GM18511 (cell line): ENCODE results near the gene STIP1.

Experiments
- ATAC-seq: cut with Tn5 transposase; IDR thresholded peaks from one replicate; pipeline ENCODE4 v1.9.1; 2021; ENCODE audit warnings: mild to moderate bottlenecking, moderate library complexity; ENCODE audit not compliant: unreplicated experiment

The STIP1 gene

DNA sequence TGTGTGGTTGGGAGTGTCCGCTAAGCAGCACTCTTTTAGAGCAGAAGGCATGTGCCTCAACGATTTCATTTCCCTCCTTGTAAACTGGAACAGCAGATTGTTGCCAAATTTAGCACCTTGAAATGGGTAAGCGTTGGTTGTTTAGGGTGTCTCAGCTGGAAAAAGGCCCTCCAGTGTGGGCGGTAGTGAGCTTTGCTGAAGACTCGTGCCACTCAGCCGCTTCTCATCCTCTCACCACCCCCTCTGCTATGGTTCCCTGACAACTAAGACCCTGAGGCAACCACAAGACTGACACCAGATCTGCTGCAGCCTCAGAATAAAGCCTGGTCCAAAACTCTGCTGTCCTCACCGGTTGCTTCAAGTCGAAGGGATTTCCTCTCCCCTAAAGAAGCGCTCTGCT, 10.7 kb downstream of the STIP1 start:
- ATAC-seq: no peak

- no peak for ATAC-seq
Observed at GRCh38 chr11:64198511-64198910, 12.5 kb downstream of the STIP1 start.

DNA sequence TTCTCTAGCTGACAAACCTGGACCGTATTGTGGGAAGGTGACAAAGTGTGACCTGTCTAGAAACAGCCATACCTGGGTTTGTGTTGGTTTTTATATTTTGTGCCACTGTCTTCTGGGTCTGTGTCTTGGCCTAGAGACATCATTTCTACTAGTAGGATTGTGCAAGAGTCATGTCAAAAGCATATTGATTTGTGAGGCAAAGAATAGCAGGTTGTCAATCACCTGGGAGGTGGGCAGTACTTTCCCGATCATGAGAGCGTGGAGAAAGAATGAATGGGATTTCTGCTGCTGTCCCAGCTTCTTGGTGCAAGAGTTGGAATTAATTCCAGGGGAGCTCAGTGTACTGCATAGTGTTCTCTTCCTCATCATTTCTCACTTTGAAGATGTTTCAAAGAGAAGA, 15.6 kb downstream of the STIP1 start:
- no peak for ATAC-seq

- ATAC-seq: no peak
Observed at GRCh38 chr11:64202992-64203391, 17.0 kb downstream of the STIP1 start.

- ATAC-seq: no peak
Observed at GRCh38 chr11:64203421-64204079, 17.6 kb downstream of the STIP1 start.

- ATAC-seq: no peak
Observed at GRCh38 chr11:64204080-64204440, 18.1 kb downstream of the STIP1 start.

- no peak for ATAC-seq
Observed at GRCh38 chr11:64204464-64204989, 18.6 kb downstream of the STIP1 start.

DNA sequence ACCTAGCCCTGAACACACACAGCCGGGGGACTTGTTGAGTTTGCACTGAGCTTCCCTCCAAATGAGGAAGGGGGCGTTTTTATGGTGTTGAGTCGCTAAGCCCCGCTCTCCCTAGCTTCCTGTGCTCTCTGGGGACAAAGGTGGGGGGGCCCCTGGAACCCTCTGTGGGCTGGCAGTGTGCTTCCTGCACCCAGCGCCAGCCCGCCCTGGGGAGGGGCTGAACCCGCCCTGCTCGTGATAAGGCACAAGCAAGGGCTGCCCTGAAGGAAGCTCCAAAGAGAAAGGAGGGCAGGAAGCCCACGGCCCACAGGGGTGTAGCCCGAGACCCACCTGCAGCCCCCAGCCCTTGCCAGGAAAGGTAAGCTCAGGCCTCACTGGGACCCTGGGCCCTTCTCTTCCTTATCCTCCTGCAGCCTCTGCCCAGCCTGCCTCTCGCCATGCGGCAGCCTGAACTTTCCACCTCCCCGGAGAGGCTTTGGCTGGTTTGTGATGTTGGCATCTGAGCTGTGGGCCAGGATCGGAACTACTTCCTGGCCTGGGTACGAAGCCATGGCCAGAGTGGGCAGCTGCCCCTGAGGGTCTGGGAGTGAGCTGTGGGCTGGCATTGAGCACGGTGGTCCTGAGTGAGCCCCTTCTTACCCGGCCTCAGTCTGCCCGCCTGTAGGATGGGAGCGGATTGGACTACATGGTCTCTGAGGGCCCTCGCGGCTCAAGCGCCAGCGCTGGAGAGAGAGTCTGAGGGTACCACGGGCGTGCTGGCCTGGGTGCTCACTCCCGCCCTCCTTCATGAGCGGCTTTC, 20.7 kb downstream of the STIP1 start, which contains the start of gene FERMT3:
TSS of gene FERMT3 (plus strand) at position 265 of the 799 bp plus-strand sequence. CDS start 644 bp downstream, outside the sequence.
- peak; percentile 57 for ATAC-seq

DNA sequence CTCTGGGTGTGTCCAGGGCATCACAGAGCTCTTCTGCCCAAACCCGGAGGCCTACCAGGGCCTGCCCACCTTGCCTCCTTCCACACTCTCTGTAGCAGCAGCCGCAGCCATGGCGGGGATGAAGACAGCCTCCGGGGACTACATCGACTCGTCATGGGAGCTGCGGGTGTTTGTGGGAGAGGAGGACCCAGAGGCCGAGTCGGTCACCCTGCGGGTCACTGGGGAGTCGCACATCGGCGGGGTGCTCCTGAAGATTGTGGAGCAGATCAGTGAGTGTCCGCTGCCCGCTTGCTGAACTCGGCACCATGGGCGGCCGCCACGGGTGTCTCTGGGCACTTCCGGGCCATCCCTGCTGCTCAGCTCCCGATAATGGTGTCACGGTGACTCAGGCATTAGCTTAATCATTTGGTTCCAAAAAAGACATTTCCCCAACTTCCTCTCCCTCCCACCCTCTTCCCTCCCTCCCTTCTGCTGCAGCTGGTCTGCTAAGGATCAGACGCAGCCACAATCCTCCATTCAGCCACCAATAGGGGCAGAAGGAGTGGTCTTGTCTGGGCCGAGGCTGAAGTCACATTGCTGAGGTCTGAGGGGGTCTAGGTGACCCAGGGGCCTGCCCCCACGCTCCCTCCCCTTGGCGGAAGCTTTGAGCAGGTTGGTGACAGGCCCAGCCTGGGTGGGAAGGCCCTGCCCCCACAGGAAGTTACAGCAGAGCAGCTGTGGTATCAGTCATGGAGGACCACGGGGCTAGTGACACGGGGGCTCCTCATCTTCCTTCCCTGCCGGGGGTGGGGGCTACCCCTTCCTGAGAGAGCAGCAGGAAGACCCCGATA, 21.5 kb downstream of the STIP1 start:
- ATAC-seq: peak; percentile 75

GRCh38 chr11:64208086-64208795, 22.3 kb downstream of the STIP1 start:
- ATAC-seq: no peak

GRCh38 chr11:64208796-64209562, 23.0 kb downstream of the STIP1 start:
- ATAC-seq: no peak

- no peak for ATAC-seq
Observed at GRCh38 chr11:64209563-64209843, 23.5 kb downstream of the STIP1 start.

- no peak for ATAC-seq
Observed at GRCh38 chr11:64210301-64211020, 24.5 kb downstream of the STIP1 start.

- ATAC-seq: no peak
Observed at GRCh38 chr11:64211181-64211872, 25.4 kb downstream of the STIP1 start.

- ATAC-seq: no peak
Observed at GRCh38 chr11:64216879-64217278, 30.9 kb downstream of the STIP1 start.

DNA sequence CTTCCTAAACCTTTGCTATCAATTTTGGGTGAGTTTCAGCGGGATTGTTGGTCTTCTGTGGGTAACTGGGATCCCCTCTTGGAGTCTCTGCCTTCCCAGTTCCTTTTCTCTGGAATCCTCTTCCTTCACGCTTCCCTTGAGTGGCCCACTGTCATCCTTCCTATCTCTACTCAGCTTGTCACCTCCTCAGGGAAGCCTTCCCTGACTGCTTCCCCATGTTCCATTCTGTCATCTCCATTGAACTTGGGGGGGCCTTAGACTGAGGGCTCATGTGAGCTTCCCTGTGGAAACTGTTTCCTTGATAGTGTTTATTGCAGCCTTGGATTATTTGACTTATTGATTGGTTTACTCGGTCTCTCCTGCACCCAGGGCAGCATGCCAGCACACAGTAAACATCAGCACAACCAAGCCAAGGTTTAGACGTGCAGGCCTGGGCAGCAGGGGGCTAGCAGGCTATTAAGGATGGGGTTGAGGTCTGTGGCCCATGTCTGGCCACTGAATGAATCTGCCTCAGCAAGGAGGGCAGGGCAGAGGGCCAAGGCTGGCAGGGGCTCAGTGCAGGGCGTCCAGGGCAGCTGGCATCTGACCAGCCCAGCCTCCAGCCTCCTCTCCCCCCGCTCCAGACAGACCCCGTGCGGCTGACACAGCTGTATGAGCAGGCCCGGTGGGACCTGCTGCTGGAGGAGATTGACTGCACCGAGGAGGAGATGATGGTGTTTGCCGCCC, 32.8 kb downstream of the STIP1 start:
- ATAC-seq: no peak

DNA sequence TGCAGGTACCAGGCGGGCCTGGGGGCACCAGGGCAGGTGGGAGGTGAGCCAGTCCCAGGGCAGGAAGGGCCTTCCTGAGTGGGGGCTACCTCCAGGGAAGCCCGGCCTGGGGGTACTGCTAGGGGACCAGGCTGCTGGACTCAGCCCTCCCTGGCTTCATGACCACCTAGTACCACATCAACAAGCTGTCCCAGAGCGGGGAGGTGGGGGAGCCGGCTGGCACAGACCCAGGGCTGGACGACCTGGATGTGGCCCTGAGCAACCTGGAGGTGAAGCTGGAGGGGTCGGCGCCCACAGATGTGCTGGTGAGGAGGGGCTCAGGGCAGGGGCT, 33.3 kb downstream of the STIP1 start:
- ATAC-seq: no peak

DNA sequence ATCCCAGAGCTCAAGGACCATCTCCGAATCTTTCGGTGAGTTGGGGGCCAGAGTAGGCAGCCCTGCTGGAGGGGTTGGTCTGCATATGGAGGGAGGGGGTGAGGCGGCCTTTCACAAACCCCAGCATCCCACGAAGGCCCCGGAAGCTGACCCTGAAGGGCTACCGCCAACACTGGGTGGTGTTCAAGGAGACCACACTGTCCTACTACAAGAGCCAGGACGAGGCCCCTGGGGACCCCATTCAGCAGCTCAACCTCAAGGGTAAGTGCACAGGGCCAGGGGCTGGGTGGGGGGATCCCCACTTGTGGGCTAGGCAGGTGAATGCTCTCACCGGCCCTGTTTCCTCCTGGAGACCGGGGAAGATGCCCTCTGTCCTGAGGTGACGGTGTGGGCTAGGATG, 33.8 kb downstream of the STIP1 start:
- no peak for ATAC-seq
